RWPE1 (cell line): Measurements from ENCODE around the gene LENG9.
"Not testable (repeated sequence)": the region's sequence is repeated elsewhere in the genome, so short reads cannot be mapped to it uniquely, and the experiment has no call there.

Source experiments
- CTCF ChIA-PET: fragments of 350-600 bp; sonication (Branson Sonifier 250); formaldehyde crosslinking; extraction: SDS; loops from one replicate; lab custom pipeline; 2021; lab: Yijun Ruan, JAX
- POLR2A ChIA-PET: fragments of 400-600 bp; formaldehyde crosslinking; extraction: SDS; loops from one replicate; lab custom pipeline; 2020; ENCODE audit warnings: antibody characterized with exemption; ENCODE audit not compliant: low non-redundant PET; lab: Yijun Ruan, JAX
- DNase-seq: peaks from one replicate; pipeline ENCODE4 v3.0.0; 2012; ENCODE audit warnings: low spot score
- H3K27ac ChIP-seq: fragments of 450-650 bp; 2 replicates; pipeline ENCODE4 v1.5.1; 2017
- CTCF ChIP-seq: fragments of 450-650 bp; conservative IDR thresholded peaks from 2 replicates; pipeline ENCODE4 v1.5.1; 2017; ENCODE audit warnings: low read depth, mild to moderate bottlenecking

Gene LENG9

GRCh38 chr19:54448040-54448773 lies 15.4 kb downstream of the LENG9 start:
- TF ChIP-seq CTCF: no peak
- peak overlapping the region; percentile 92 for H3K27ac ChIP-seq
- ChIA-PET CTCF (interaction anchor here (1.0 kb wide), 1 partner anchor 10 kb away, joined by 7 read pairs; no protein-coding TSS in a partner anchor), POLR2A (interaction anchor here (0.5 to 1.7 kb wide), 5 partner anchors 9 to 273 kb away, joined by 5 to 11 read pairs (median 6); partner anchors contain the start of gene MBOAT7)
- DNase-seq: no peak

DNA sequence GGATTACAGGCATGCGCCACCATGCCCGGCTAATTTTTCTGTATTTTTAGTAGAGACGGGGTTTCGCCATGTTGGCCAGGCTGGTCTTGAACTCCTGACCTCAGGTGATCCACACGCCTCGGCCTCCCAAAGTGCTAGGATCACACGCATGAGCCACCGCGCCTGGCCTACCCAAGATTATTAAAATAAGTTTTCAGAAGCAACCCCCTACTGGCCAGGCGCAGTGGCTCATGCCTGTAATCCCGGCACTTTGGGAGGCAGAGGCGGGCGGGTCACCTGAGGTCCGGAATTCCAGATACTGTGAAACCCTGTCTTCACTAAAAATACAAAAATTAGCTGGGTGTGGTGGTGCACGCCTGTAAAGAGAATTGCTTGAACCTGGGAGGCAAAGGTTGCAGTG lies 17.2 kb downstream of the LENG9 start:
- H3K27ac ChIP-seq: peak overlapping the region; percentile 22; the same call in 1 of the 2 replicates
- POLR2A ChIA-PET, CTCF ChIA-PET, DNase-seq: not testable (repeated sequence)

DNA sequence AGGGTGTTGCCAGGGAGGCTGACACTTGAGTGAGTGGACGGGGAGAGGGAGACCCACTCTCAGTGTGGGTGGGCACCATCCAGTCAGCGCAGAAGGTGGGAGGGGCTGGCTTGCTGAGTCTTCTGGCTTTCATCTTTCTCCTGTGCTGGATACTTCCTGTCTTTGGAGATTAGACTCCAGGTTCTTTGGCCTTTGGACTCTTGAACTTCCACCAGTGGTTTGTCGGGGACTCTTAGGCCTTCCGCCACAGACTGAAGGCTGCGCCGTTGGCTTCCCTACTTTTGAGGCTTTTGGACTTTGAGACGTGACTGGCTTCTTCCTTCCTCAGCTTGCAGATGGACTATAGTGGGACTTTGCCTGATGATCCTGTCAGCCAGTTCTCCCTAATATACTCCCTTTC lies 18.8 kb downstream of the LENG9 start:
- no peak for TF ChIP-seq CTCF
- DNase-seq: no peak
- no peak overlapping the region for H3K27ac ChIP-seq
- POLR2A ChIA-PET: no interaction called here
- CTCF ChIA-PET: no interaction called here

DNA sequence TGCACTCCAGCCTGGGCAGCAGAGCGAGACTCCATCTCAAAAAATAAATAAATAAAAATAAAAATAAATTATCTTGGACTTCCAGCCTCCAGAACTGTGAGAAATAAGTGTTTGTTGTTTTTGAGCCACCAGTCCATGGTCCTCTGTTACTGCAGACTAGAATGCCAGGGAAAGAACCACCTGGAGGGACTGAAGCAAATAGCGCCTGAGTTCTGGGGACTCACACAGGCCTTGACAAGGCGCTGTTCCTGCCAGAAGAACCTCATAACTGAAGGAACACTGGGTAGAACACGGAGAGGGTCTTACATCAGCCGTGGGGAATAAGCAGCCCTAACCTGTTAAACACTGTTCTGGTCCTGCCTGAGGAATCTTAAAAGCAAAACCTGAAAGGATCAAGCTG lies 22.9 kb downstream of the LENG9 start:
- POLR2A ChIA-PET: no interaction called here

DNA sequence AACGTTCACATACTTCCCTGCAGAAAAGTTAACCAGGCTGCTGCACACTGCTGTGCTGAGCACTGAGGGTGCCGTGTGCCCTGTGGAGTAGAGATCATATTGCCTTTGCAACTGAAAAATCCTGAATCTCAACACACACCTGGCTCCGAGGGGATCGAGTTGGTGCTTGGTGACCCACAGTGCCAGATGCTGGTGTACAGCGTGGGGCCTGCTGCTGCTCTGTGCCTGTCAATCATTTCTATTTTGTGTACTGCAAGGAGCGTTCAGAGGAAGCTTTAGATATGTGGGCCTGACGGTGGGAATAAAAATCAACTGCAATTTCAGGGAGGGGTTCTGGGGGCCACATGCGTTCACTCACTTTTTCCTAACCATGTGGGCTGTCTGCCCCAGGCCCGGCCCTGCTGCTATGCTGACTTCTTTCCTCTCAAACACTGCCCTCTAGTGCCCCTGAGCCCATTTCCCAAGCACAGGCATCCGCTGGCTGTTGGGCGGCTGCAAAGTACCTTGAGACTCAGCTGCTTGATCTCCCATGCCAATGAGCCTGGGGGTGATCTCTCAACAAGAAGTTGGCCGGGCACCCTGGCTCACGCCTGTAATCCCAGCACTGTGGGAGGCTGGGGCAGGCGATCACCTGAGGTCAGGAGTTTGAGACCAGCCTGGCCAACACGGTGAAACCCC lies 24.3 kb downstream of the LENG9 start:
- POLR2A ChIA-PET: interaction anchor here (1.5 kb wide), 1 partner anchor 9 kb away, joined by 11 read pairs; the partner anchor contains the start of gene LENG8

More for the DNA sequence above, 22.9 kb downstream of the LENG9 start:
- no peak for DNase-seq
- H3K27ac ChIP-seq: no peak overlapping the region
- CTCF ChIA-PET: no interaction called here
- no peak for TF ChIP-seq CTCF

GRCh38 chr19:54436628-54437252 lies 26.8 kb downstream of the LENG9 start:
- DNase-seq: no peak
- CTCF ChIA-PET: no interaction called here
- POLR2A ChIA-PET: interaction anchor here (0.7 kb wide), 1 partner anchor 16 kb away, joined by 3 read pairs; no protein-coding TSS in a partner anchor

More for the DNA sequence above, 24.3 kb downstream of the LENG9 start:
- H3K27ac ChIP-seq: peak overlapping the region; percentile 33; the same call in 1 of the 2 replicates
- TF ChIP-seq CTCF: 0 out of 2 replicates have a peak, but pooled peaks have one; percentile 17
- CTCF ChIA-PET: interaction anchor here (0.6 to 0.7 kb wide), 2 partner anchors 74 to 115 kb away, joined by 3 read pairs; no protein-coding TSS in a partner anchor
- no peak for DNase-seq

More at GRCh38 chr19:54436628-54437252, 26.8 kb downstream of the LENG9 start:
- no peak for TF ChIP-seq CTCF
- H3K27ac ChIP-seq: peak overlapping the region; percentile 14; the same call in 1 of the 2 replicates
